ENCODE results near the gene ADCK1.
A peak's percentile ranks its signal among the peaks of the same experiment; 100 is the strongest.

The ADCK1 gene

GRCh38 chr14:77976591-77976990 is 176.7 kb downstream of the ADCK1 start:
- no peak for DNase-seq (ENCODE audit: low read depth)
- TF ChIP-seq CTCF (IDR thresholded peaks at IDR 0.05; ENCODE audit: low read length, missing control alignments), result no peak
- no peak overlapping the region for H3K4me3 ChIP-seq (replicated peaks; ENCODE audit: low read depth, low read length)

- TF ChIP-seq CTCF (IDR thresholded peaks at IDR 0.05; ENCODE audit: low read length, missing control alignments), result no peak
- no peak overlapping the region for H3K4me3 ChIP-seq (replicated peaks; ENCODE audit: low read depth, low read length)
- no peak for DNase-seq (ENCODE audit: low read depth)
These were observed 179.3 kb downstream of the ADCK1 start for GRCh38 chr14:77979171-77979570.

GRCh38 chr14:77979666-77980351 is 179.9 kb downstream of the ADCK1 start:
- H3K4me3 ChIP-seq (replicated peaks; ENCODE audit: low read depth, low read length), result no peak overlapping the region
- no peak for DNase-seq (ENCODE audit: low read depth)
- no peak for TF ChIP-seq CTCF (IDR thresholded peaks at IDR 0.05; ENCODE audit: low read length, missing control alignments)

- no peak for TF ChIP-seq CTCF (IDR thresholded peaks at IDR 0.05; ENCODE audit: low read length, missing control alignments)
- peak overlapping the region; percentile 7 for H3K4me3 ChIP-seq (replicated peaks; ENCODE audit: low read depth, low read length)
These were observed 180.8 kb downstream of the ADCK1 start for GRCh38 chr14:77980475-77981321.

More at GRCh38 chr14:77980475-77981321, 180.8 kb downstream of the ADCK1 start:
- no peak for DNase-seq (ENCODE audit: low read depth)

Data from fibroblast of pulmonary artery (primary cell).